HUES6 (cell line): ENCODE data around the gene ATP6V0D1.
"Not testable (repeated sequence)": the region's sequence is repeated elsewhere in the genome, so short reads cannot be mapped to it uniquely, and the experiment has no call there.

Experiments used
- H3K27ac ChIP-seq: 2 replicates; pipeline ENCODE4 v1.7.0; 2013; ENCODE audit warnings: low read depth, mild to moderate bottlenecking, low read length, inconsistent platforms
- H3K27me3 ChIP-seq: 2 replicates; pipeline ENCODE4 v1.6.1; 2013; ENCODE audit warnings: low read length; ENCODE audit not compliant: control insufficient read depth, insufficient read depth
- H3K36me3 ChIP-seq: 2 replicates; pipeline ENCODE4 v1.6.1; 2013; ENCODE audit warnings: low read length; ENCODE audit not compliant: control insufficient read depth, insufficient read depth
- H3K4me1 ChIP-seq: 2 replicates; pipeline ENCODE4 v1.6.1; 2013; ENCODE audit warnings: low read length; ENCODE audit not compliant: control insufficient read depth, insufficient read depth
- H3K4me3 ChIP-seq: 2 replicates; pipeline ENCODE4 v1.5.1; 2013; ENCODE audit warnings: low read depth, low read length
- H3K9ac ChIP-seq: one replicate; pipeline ENCODE4 v1.6.1; 2013; ENCODE audit warnings: mild to moderate bottlenecking, low read length
- H3K9me3 ChIP-seq: 2 replicates; pipeline ENCODE4 v1.6.1; 2013; ENCODE audit warnings: low read depth, low read length; ENCODE audit not compliant: control insufficient read depth, insufficient read depth

Gene ATP6V0D1

GRCh38 chr16:67424261-67424615 is 56.7 kb downstream of the ATP6V0D1 start:
- H3K4me1 ChIP-seq: peaks cover 60% of the 10 kb centered on the region
- peak overlapping the region; percentile 78 for H3K27ac ChIP-seq
- H3K9ac ChIP-seq: peak overlapping the region; percentile 56
- peak overlapping the region; percentile 30 for H3K4me3 ChIP-seq
- H3K36me3 ChIP-seq: no peaks in the 10 kb centered on the region
- H3K9me3 ChIP-seq: peaks cover 3% of the 10 kb centered on the region; the same call in 1 of the 2 replicates
- peaks cover 10% of the 10 kb centered on the region for H3K27me3 ChIP-seq

- Histone ChIP-seq H3K36me3 (no peaks in the 10 kb centered on the region), H3K27ac (peak overlapping the region; percentile 78), H3K9ac (peak overlapping the region; percentile 15), H3K9me3 (peaks cover 3% of the 10 kb centered on the region; the same call in 1 of the 2 replicates), H3K4me1 (peaks cover 55% of the 10 kb centered on the region), H3K27me3 (peaks cover 5% of the 10 kb centered on the region), H3K4me3 (peak overlapping the region; percentile 30)
Observed at GRCh38 chr16:67423611-67424260, 57.2 kb downstream of the ATP6V0D1 start.

DNA sequence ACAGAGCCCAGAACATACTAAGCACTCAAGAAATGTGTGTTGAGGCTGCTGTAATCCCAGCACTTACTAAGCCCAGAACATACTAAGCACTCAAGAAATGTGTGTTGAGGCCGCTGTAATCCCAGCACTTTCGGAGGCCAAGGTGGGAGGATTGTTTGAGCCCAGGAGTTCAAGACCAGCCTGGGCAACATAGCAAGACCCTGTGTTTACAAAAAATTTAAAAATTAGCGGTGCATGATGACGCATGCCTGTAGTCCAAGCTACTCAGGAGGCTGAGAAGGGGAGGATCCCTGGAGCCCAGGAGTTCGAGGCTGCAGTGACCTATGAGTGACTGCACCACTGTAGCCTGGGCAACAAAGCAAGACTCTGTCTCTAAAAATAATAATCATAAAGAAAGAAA is 57.9 kb downstream of the ATP6V0D1 start:
- no peak overlapping the region for H3K27ac ChIP-seq
- peaks cover 3% of the 10 kb centered on the region; the same call in 1 of the 2 replicates for H3K9me3 ChIP-seq
- no peaks in the 10 kb centered on the region for H3K36me3 ChIP-seq
- H3K9ac ChIP-seq: no peak overlapping the region
- no peak overlapping the region for H3K4me3 ChIP-seq
- H3K27me3 ChIP-seq: no peaks in the 10 kb centered on the region
- H3K4me1 ChIP-seq: peaks cover 49% of the 10 kb centered on the region

- Histone ChIP-seq H3K4me3 (no peak overlapping the region), H3K27me3 (no peaks in the 10 kb centered on the region), H3K27ac (no peak overlapping the region), H3K36me3 (no peaks in the 10 kb centered on the region), H3K9me3 (peaks cover 3% of the 10 kb centered on the region; the same call in 1 of the 2 replicates), H3K9ac (no peak overlapping the region), H3K4me1 (peaks cover 48% of the 10 kb centered on the region)
Observed at GRCh38 chr16:67421030-67421429, 59.9 kb downstream of the ATP6V0D1 start.

DNA sequence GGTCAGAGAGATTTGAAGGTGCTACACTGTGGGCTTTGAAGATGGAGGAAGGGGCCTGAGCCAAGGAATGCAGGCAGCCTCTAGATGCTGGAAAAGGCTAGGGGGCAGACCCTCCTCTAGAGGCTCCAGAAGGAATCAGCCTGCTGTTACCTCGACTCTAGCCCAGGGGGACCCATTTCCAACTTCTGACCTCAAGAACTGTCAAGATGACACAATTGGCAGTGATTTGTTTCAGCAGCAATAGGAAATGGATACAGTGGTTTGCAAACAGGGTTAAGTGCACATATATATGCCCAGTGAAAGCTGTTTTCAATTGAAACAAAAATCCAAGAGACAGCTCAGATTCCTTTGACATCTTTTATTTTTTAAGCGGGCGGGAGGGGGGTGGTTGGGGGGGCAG is 61.0 kb downstream of the ATP6V0D1 start:
- Histone ChIP-seq H3K9me3 (peaks cover 3% of the 10 kb centered on the region; the same call in 1 of the 2 replicates), H3K27ac (no peak overlapping the region), H3K4me1 (peaks cover 40% of the 10 kb centered on the region), H3K27me3 (no peaks in the 10 kb centered on the region), H3K36me3 (no peaks in the 10 kb centered on the region), H3K9ac (no peak overlapping the region), H3K4me3 (no peak overlapping the region)

DNA sequence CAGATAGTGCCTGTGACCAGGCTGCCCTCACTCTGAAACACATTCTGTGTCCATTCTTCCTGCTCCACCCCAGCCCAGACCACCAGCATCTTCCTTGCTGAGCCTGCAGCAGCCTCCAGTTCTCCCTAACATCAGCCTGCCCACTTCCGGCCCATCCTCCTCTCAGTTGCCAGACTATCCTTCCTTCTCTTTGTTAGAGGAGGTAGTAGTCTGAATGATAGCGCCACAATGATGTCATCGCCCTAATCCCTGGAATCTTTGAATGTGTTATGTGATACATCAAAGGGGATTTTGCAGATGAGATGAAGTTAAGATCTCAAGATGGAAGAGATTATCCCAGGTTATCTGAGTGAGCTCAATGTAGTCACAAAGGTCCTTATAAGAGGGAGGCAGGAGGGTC is 61.5 kb downstream of the ATP6V0D1 start:
- no peaks in the 10 kb centered on the region for H3K27me3 ChIP-seq
- no peak overlapping the region for H3K9ac ChIP-seq
- H3K4me1 ChIP-seq: peaks cover 38% of the 10 kb centered on the region
- H3K36me3 ChIP-seq: no peaks in the 10 kb centered on the region
- H3K27ac ChIP-seq: no peak overlapping the region
- peaks cover 3% of the 10 kb centered on the region; the same call in 1 of the 2 replicates for H3K9me3 ChIP-seq
- H3K4me3 ChIP-seq: no peak overlapping the region

DNA sequence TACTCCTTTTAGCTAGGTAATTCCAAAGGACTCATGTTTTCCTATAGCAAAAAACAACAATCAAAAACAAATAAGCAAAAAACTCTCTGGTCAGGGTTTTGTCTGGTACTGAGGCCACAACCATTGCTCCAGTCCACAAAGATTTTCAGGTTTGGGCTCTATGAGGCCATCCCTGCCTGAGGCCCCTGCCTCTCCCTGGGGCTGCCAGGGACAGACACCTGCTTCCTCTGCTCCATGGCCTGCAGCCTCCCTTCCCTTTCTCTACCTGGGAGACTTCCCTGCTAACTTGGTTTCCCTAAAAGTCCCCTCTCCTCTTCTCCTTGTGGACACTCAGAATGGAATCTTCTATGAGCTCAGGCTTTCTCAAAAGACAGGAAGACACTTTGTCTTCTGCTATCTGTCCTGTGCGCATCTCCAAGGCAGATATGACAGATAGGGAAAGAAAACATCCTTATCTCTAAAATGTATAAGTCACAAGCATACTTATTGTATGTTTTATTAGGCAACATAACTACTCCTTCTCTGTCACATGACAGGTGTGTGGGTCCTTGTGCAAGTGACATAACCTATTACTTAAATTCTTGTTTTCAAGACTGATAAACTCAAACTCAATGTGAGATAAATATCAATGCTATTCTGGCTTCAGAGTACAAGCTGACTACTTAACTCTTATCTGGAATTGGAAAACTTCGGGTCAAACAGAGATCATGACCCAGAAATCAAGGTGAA is 63.5 kb downstream of the ATP6V0D1 start:
- H3K4me1 ChIP-seq: peaks cover 29% of the 10 kb centered on the region
- H3K9ac ChIP-seq: no peak overlapping the region
- no peak overlapping the region for H3K4me3 ChIP-seq
- H3K9me3 ChIP-seq: peaks cover 3% of the 10 kb centered on the region; the same call in 1 of the 2 replicates
- no peak overlapping the region for H3K27ac ChIP-seq
- H3K36me3 ChIP-seq: no peaks in the 10 kb centered on the region
- H3K27me3 ChIP-seq: no peaks in the 10 kb centered on the region

- Histone ChIP-seq H3K9ac (peak within 1 kb of the TSS; percentile 52), H3K27ac (0 out of 2 replicates have a peak within 1 kb of the TSS, but pooled peaks have one; percentile 53)
Observed at GRCh38 chr16:67415872-67416793, 64.8 kb downstream of the ATP6V0D1 start, which contains the start of gene ZDHHC1. Gene ZDHHC1 (minus strand): TSS chr16:67416477. CDS start chr16:67407775, 8,702 bp downstream.

DNA sequence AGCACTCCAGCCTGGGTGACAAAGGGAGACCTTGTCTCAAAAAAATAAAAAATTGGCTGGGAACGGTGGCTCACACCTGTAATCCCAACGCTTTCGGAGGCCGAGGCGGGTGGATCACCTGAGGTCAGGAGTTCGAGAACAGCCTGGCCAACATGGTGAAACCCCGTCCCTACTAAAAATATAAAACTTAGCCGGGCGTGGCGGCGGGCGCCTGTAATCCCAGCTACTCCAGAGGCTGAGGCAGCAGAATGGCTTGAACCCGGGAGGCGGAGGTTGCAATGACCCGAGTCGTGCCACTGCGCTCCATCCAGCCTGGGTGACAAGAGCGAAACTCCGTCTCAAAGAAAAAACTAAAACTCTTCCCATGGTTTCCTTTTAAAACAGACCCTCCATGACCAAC is 65.5 kb downstream of the ATP6V0D1 start:
- not testable (repeated sequence) for H3K9me3 ChIP-seq, H3K36me3 ChIP-seq, H3K27me3 ChIP-seq, H3K27ac ChIP-seq
- H3K4me3 ChIP-seq: peak overlapping the region; percentile 71
- peak overlapping the region; percentile 52 for H3K9ac ChIP-seq
- H3K4me1 ChIP-seq: peaks cover 17% of the 10 kb centered on the region

More at GRCh38 chr16:67415872-67416793, 64.8 kb downstream of the ATP6V0D1 start, which contains the start of gene ZDHHC1:
- H3K4me3 ChIP-seq: peak within 1 kb of the TSS; percentile 71
- no peaks in the 10 kb centered on the region for H3K36me3 ChIP-seq
- peaks cover 3% of the 10 kb centered on the region; the same call in 1 of the 2 replicates for H3K9me3 ChIP-seq
- H3K27me3 ChIP-seq: no peaks in the 10 kb centered on the region
- peaks cover 21% of the 10 kb centered on the region for H3K4me1 ChIP-seq

- Histone ChIP-seq H3K9ac (no peak overlapping the region), H3K27me3 (no peaks in the 10 kb centered on the region), H3K4me1 (peaks cover 14% of the 10 kb centered on the region), H3K4me3 (no peak overlapping the region), H3K9me3 (no peaks in the 10 kb centered on the region), H3K36me3 (no peaks in the 10 kb centered on the region), H3K27ac (no peak overlapping the region)
Observed at GRCh38 chr16:67413978-67414911, 66.7 kb downstream of the ATP6V0D1 start.
